Measurements from ENCODE around the gene MICB. TPM values are rescaled to one million over a fixed set of nuclear protein-coding genes. Genes with fewer than 3 reads are reported as not detected.
"Not testable (repeated sequence)": the region's sequence is repeated elsewhere in the genome, so short reads cannot be mapped to it uniquely, and the experiment has no call there.

Gene MICB
- total RNA-seq, 1 donor from 2014 or later: 36.1 TPM

DNA sequence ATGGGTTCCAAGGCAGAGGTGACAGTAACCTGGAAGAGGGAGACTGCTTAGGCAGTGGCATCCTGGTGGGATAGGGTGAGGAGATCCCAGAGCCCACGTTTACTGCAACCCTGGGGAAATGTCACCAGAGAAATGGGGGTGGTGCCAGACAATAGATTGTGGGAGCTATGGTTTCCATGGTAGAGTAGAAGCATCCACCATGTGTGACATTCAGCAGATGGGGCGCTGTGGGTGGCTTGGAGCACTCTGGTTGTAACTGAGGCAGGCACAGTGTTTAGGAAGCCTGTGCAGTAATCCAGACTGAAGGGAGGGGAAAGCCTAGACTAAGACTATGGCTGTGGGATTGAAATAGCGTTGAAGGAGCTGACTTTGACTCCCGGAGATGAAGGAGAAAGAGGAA, 1.1 kb upstream of the MICB start:
- intact Hi-C loops (cut with micrococcal nuclease): loop anchor here (1.0 to 10.0 kb wide), 3 partner anchors 155 to 400 kb away; partner anchors contain the start of genes BAG6, EHMT2 and HSPA1B
- Mint-ChIP-seq H3K4me1 (ENCODE audit: low read depth) (peaks cover 59% of the 10 kb centered on the region), H3K27ac (peak overlapping the region; percentile 94), H3K4me3 (peak overlapping the region; percentile 89)
- H3K9me3 Mint-ChIP-seq; H3K27me3 Mint-ChIP-seq (ENCODE audit: insufficient read depth); DNase-seq (ENCODE audit: low spot score); H3K36me3 Mint-ChIP-seq (ENCODE audit: low read depth): not testable (repeated sequence)

GRCh38 chr6:31498748-31499147, 803 bp downstream of the MICB start:
- no peak for DNase-seq (ENCODE audit: low spot score)
- intact Hi-C loops (cut with micrococcal nuclease): loop anchor here (1.0 to 10.0 kb wide), 4 partner anchors 167 to 399 kb away; partner anchors contain the start of genes EHMT2 and HSPA1B
- H3K27ac Mint-ChIP-seq: peak overlapping the region; percentile 80
- H3K4me1 Mint-ChIP-seq (ENCODE audit: low read depth): peaks cover 66% of the 10 kb centered on the region
- no peaks in the 10 kb centered on the region for H3K27me3 Mint-ChIP-seq (ENCODE audit: insufficient read depth)
- peaks cover 2% of the 10 kb centered on the region for H3K36me3 Mint-ChIP-seq (ENCODE audit: low read depth)
- H3K9me3 Mint-ChIP-seq: no peaks in the 10 kb centered on the region
- H3K4me3 Mint-ChIP-seq: peak overlapping the region; percentile 87

- peaks cover 67% of the 10 kb centered on the region for H3K4me1 Mint-ChIP-seq (ENCODE audit: low read depth)
- intact Hi-C loops (cut with micrococcal nuclease): loop anchor here (2.0 to 10.0 kb wide), 3 partner anchors 303 to 398 kb away; partner anchors contain the start of genes EHMT2 and HSPA1B
- H3K27ac Mint-ChIP-seq: peak overlapping the region; percentile 36
- DNase-seq (ENCODE audit: low spot score); H3K36me3 Mint-ChIP-seq (ENCODE audit: low read depth); H3K27me3 Mint-ChIP-seq (ENCODE audit: insufficient read depth); H3K9me3 Mint-ChIP-seq: not testable (repeated sequence)
- peak overlapping the region; percentile 87 for H3K4me3 Mint-ChIP-seq
Observed at GRCh38 chr6:31499648-31500047, 1.7 kb downstream of the MICB start.

DNA sequence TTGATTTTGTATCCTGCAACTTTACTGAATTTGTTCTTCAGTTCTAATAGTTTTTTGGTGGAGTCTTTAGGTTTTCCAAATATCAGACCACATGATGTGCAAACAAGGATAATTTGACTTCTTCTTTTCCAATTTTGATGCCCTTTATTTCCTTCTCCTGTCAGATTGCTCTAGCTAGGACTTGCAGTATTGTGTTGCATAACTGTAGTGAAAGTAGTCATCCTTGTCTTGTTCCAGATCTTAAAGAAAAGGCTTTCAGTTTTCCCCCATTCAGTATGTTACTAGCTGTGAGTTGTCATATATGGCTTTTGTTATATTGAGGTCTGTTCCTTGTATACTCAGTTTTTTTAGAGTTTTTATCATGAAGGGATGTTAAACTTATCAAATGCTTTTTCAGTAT, 4.6 kb downstream of the MICB start:
- Mint-ChIP-seq H3K27ac (no peak overlapping the region), H3K4me3 (no peak overlapping the region), H3K4me1 (ENCODE audit: low read depth) (peaks cover 57% of the 10 kb centered on the region), H3K36me3 (ENCODE audit: low read depth) (peaks cover 18% of the 10 kb centered on the region), H3K9me3 (no peaks in the 10 kb centered on the region), H3K27me3 (ENCODE audit: insufficient read depth) (no peaks in the 10 kb centered on the region)
- intact Hi-C loops (cut with micrococcal nuclease): no loop called here
- no peak for DNase-seq (ENCODE audit: low spot score)

GRCh38 chr6:31509036-31509435, 11.1 kb downstream of the MICB start:
- H3K4me1 Mint-ChIP-seq (ENCODE audit: low read depth); H3K27me3 Mint-ChIP-seq (ENCODE audit: insufficient read depth); DNase-seq (ENCODE audit: low spot score); H3K9me3 Mint-ChIP-seq; intact Hi-C loops (cut with micrococcal nuclease); H3K4me3 Mint-ChIP-seq; H3K27ac Mint-ChIP-seq: not testable (repeated sequence)
- H3K36me3 Mint-ChIP-seq (ENCODE audit: low read depth): peaks cover 42% of the 10 kb centered on the region

DNA sequence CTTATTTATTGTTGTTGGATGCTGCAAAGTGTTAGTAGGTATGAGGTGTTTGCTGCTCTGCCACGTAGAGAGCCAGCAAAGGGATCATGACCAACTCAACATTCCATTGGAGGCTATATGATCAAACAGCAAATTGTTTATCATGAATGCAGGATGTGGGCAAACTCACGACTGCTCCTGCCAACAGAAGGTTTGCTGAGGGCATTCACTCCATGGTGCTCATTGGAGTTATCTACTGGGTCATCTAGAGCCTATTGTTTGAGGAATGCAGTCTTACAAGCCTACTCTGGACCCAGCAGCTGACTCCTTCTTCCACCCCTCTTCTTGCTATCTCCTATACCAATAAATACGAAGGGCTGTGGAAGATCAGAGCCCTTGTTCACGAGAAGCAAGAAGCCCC, 12.1 kb downstream of the MICB start:
- H3K4me3 Mint-ChIP-seq: no peak overlapping the region
- H3K4me1 Mint-ChIP-seq (ENCODE audit: low read depth): peaks cover 6% of the 10 kb centered on the region
- no peaks in the 10 kb centered on the region for H3K27me3 Mint-ChIP-seq (ENCODE audit: insufficient read depth)
- intact Hi-C loops (cut with micrococcal nuclease): no loop called here
- no peak overlapping the region for H3K27ac Mint-ChIP-seq
- DNase-seq (ENCODE audit: low spot score): no peak
- H3K36me3 Mint-ChIP-seq (ENCODE audit: low read depth): peaks cover 39% of the 10 kb centered on the region
- no peaks in the 10 kb centered on the region for H3K9me3 Mint-ChIP-seq

DNA sequence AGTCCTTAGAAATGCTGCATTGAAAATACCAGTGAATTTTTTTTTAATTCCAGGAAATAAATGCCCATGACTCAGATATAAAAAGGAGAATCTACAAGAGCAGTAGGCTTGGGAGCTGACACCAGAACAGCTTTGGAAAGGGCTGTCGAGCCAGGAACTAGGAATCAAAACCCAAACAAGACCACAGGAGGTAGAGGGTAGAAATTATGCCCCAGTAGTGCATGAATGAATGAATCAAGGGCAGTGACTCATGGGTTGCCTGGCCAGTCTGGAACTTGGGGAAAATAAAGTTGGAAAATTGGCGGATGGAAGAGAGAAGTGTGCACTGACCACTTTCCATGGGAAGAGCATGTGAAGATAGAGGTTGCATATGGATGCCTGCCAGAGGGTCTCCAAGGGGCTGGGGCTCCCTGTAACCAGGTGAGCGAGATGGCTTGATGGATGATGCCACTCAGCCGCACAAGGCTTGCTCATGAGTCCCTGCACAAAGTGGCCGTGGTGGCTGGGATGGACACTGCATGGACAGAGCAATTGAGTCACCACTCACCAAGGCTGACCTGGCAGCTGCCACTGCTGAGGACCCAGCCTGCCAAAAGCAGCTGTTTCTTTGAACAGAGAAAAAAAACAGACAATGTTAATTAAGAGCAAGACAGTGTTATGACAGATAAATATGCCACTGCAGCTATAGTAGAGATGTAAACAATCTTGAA, 15.7 kb downstream of the MICB start:
- H3K4me1 Mint-ChIP-seq (ENCODE audit: low read depth): no peaks in the 10 kb centered on the region
- H3K36me3 Mint-ChIP-seq (ENCODE audit: low read depth): peaks cover 20% of the 10 kb centered on the region
- H3K9me3 Mint-ChIP-seq: no peaks in the 10 kb centered on the region
- peaks cover 3% of the 10 kb centered on the region for H3K27me3 Mint-ChIP-seq (ENCODE audit: insufficient read depth)
- no peak for DNase-seq (ENCODE audit: low spot score)
- H3K4me3 Mint-ChIP-seq: no peak overlapping the region
- no peak overlapping the region for H3K27ac Mint-ChIP-seq
- intact Hi-C loops (cut with micrococcal nuclease): no loop called here

GRCh38 chr6:31521835-31522234, 23.9 kb downstream of the MICB start:
- Mint-ChIP-seq H3K27me3 (ENCODE audit: insufficient read depth) (peaks cover 29% of the 10 kb centered on the region), H3K27ac (no peak overlapping the region), H3K4me3 (no peak overlapping the region), H3K4me1 (ENCODE audit: low read depth) (no peaks in the 10 kb centered on the region), H3K9me3 (no peaks in the 10 kb centered on the region), H3K36me3 (ENCODE audit: low read depth) (no peaks in the 10 kb centered on the region)
- intact Hi-C loops (cut with micrococcal nuclease): no loop called here
- no peak for DNase-seq (ENCODE audit: low spot score)

GRCh38 chr6:31525553-31525931, 27.6 kb downstream of the MICB start:
- no peak overlapping the region for H3K27ac Mint-ChIP-seq
- no peaks in the 10 kb centered on the region for H3K9me3 Mint-ChIP-seq
- H3K36me3 Mint-ChIP-seq (ENCODE audit: low read depth): peaks cover 9% of the 10 kb centered on the region
- no peaks in the 10 kb centered on the region for H3K4me1 Mint-ChIP-seq (ENCODE audit: low read depth)
- no peak for DNase-seq (ENCODE audit: low spot score)
- intact Hi-C loops (cut with micrococcal nuclease): no loop called here
- no peak overlapping the region for H3K4me3 Mint-ChIP-seq
- H3K27me3 Mint-ChIP-seq (ENCODE audit: insufficient read depth): peaks cover 19% of the 10 kb centered on the region

- Mint-ChIP-seq H3K4me3 (no peak overlapping the region), H3K27ac (no peak overlapping the region), H3K27me3 (ENCODE audit: insufficient read depth) (peaks cover 16% of the 10 kb centered on the region), H3K9me3 (no peaks in the 10 kb centered on the region), H3K36me3 (ENCODE audit: low read depth) (peaks cover 15% of the 10 kb centered on the region), H3K4me1 (ENCODE audit: low read depth) (no peaks in the 10 kb centered on the region)
- intact Hi-C loops (cut with micrococcal nuclease): no loop called here
- no peak for DNase-seq (ENCODE audit: low spot score)
Observed at GRCh38 chr6:31525932-31526591, 28.1 kb downstream of the MICB start.

DNA sequence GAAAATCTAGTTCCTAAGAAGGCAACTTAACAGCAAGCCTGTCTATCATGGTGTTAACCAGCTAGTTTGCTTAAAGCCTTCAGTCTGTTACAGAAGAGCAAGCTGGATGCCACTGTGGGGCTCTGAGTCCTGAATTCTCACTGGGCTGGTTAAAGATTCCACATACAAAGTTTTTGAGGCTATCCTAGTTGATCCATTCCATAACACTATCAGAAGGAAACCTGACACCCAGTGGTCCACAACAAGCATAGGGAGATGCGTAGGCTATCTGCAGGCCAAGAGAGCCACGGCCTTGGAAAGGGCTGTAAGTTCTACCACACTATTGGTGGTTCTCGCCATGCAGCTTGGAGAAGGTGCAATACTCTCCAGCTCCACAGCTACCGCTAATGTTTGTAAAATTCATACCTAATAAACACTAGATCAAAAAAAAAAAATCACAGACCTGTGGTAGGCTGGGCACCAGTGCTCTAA, 30.4 kb downstream of the MICB start:
- Mint-ChIP-seq H3K9me3 (no peaks in the 10 kb centered on the region), H3K27ac (no peak overlapping the region), H3K4me1 (ENCODE audit: low read depth) (peaks cover 5% of the 10 kb centered on the region), H3K36me3 (ENCODE audit: low read depth) (peaks cover 31% of the 10 kb centered on the region), H3K4me3 (no peak overlapping the region), H3K27me3 (ENCODE audit: insufficient read depth) (no peaks in the 10 kb centered on the region)
- intact Hi-C loops (cut with micrococcal nuclease): no loop called here
- DNase-seq (ENCODE audit: low spot score): no peak

DNA sequence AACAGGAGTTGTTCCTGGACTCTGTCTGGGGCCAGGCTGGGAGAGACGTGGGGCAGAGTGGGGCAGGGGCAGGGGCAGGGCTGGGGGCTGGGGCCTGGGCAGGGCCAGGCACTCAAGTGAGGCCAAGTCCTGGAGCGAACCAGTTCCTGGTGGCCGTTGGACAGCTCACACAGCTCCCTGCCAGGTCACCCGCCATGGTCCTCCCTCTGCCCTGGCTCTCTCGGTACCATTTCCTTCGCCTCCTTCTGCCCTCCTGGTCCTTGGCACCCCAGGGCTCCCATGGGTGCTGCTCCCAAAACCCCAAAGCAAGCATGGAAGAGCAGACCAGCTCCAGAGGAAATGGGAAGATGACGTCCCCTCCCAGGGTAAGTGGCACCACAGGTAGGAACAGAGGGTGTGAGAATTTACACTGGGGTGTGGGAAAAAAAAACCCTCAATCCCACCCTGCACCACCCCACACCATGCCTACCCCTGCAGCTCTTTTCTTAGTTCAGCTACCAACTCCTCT, 30.9 kb downstream of the MICB start, which contains the start of gene MCCD1:
MCCD1 (plus strand) TSS at position 142 of the 508 bp plus-strand sequence; CDS start at position 195, 53 bp downstream.
- H3K4me3 Mint-ChIP-seq: no peak within 1 kb of the TSS
- intact Hi-C loops (cut with micrococcal nuclease): no loop called here
- no peaks in the 10 kb centered on the region for H3K9me3 Mint-ChIP-seq
- H3K4me1 Mint-ChIP-seq (ENCODE audit: low read depth): peaks cover 7% of the 10 kb centered on the region
- H3K36me3 Mint-ChIP-seq (ENCODE audit: low read depth): peaks cover 34% of the 10 kb centered on the region
- no peak within 1 kb of the TSS for H3K27ac Mint-ChIP-seq
- no peaks in the 10 kb centered on the region for H3K27me3 Mint-ChIP-seq (ENCODE audit: insufficient read depth)
- DNase-seq (ENCODE audit: low spot score): no peak

Measured in activated T-helper 1 cell treated with anti-CD3 and anti-CD28 coated beads, Interleukin-12 subunit alpha, Interleukin-12 subunit beta, Interleukin-2, Interleukin-4 antibody, amounts not matched to agents 30 ng/mL and 10 ng/mL and 1 ng/mL, durations not matched to agents 14 hours and 24 hours and 36 hours (primary cell).